Stimulated activated CD4-positive, alpha-beta T cell treated with anti-CD3 and anti-CD28 coated beads, TNF-alpha, amount 100 ng/mL, for 24 hours (primary cell): Measurements from ENCODE around the gene NFATC4.
"Not testable (repeated sequence)": the region's sequence is repeated elsewhere in the genome, so short reads cannot be mapped to it uniquely, and the experiment has no call there.

Source experiments
- DNase-seq, 3 experiments: peaks; one replicate each; pipeline ENCODE4 v3.0.0-alpha.2; 2020; ENCODE audit warnings: low read depth in 3 of 3

Gene NFATC4

DNA sequence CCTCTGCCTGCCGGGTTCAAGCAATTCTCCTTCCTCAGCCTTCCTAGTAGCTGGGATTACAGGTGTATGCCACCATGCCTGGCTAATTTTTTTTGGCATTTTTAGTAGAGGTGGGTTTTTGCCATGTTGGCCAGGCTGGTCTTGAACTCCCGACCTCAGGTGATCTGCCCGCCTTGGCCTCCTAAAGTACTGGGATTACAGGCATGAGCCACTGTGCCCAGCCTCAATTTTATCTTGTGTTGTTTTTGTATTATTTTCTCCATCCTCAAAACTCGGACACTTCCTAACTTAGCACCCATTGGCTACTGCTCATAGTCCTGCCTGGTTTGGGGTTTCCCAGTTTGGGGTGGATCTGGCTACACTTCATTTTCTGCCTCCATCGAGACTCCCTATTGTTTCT lies 19.6 kb downstream of the NFATC4 start:
- not testable (repeated sequence) for DNase-seq

DNA sequence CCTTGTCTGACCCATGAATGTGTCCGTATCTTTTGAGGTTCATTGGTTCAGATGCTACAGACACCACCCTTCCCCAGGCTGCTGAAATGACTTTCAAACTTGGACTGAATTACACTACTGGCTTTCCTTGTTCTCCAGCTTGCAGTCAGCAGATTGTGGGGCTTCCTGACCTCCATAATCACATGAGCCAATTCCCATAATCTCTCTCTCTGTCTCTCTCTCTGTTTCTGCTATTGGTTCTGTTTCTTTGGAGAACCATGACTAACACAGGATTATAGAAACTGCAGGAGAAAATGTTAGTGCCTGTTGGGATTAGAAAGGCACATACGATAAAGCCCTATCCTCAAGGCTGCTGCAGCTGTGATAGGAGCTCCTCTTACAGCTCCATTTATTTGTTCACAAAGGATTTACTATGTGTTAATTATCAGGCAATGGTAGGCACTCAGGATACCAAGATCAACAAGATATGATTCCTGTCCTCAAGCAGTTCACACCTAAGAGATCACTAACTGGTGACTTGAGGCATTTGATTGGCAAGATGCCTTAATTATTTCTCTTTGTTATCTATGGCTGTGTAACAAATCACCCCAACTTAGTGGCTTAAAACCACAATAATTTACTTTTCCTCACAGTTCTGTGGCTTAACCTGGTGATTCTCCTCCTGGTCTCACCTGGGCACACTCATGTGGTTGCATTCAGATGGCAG lies 20.6 kb downstream of the NFATC4 start:
- DNase-seq, result no peak

DNA sequence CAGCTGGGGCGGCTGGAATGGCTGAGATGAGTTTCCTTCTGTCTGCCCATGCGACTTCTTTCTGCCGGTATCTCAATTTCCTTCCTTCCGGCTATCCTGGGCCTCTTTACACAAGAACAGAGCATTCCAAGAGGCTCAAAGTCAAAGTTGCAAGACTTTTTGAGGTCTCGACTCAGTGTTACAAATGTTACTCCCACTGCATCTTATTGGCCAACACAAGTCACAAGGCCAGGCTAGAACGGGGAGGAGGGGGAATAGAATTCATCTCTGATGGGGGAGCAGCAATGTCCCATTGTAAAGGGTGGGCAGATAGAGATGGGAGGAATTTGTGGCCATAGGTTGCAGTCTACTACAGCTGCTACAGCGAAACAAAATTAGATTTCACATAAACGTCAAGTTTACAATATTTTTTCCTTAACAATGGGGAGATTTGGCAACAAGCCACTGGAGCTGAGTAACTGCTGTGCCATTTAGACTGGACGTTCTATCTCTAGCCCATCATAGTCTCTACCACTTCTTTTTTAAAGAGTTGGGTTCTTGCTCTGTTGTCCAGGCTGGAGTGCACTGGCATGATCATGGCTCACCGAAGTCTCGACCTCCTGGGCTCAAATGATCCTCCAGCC lies 21.4 kb downstream of the NFATC4 start:
- DNase-seq, result no peak

DNA sequence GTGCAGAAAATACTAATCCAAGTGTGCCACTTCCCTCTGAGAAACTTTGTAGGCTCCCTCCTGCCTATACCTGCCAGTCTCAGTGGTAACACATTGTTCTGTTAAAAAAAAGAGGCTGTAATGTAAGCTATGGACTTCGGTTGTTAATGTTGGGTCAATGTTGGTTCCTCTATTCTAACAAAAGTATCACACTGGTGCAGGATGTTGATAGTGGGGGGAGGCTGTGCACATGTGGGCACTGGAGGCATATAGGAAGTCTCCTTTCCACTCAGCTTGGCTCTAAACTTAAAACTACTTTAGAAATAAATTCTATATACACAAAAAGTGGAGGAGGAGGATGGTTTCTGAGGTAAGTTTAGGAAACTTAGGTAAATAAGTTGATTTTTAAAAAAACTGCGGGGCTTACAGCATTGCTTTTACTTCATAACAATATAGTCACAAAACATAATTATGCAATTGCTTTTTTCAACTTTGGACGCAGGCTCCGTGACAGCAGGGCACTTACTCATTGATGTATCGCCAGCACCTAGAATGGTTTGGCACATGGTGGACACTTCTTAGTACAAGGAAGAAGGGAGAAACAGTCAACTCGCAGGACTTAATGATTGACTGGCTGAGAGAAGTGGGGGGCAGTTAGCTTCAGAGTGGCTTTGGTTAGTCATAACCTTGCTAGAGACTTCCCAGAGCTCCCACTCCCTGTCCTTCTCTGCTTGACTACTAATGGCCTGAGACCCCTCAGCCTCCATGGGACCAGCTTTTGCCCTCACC lies 22.9 kb downstream of the NFATC4 start:
- DNase-seq, result no peak

DNA sequence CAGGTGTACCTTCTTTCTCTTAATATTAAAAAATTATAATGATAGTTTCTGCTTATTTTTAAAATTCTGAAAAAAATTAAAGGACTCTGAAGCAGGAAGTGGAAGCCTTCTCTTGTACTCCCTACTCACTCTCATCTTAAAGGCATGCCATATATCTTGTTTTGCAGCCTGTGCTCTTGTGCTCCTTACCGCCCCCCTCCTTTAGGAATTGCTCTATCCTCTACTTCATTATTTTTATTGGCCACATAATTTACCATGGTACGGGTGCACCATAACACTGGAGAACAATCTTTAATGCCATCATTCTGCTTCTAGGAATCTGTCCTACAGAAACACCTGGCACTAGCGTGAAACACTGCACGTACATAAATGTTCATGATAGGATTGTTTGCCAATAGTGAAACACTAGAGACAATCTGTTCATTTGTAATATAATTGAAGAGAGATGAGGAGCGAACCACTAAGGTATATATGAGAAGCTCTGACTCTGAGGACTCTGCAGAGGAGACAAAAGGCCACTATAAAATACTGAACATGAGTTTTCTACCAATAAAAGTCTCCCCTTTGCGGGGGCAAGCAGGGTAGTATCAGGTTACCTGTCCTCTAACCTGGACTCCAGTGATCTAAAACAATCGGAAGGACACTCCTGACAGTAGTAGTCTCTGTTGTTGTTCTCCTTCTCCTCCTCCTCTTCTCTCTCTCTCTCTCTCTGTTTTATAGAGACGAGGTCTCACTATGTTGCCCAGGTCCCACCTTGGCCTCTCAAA lies 24.5 kb downstream of the NFATC4 start:
- DNase-seq, result no peak

DNA sequence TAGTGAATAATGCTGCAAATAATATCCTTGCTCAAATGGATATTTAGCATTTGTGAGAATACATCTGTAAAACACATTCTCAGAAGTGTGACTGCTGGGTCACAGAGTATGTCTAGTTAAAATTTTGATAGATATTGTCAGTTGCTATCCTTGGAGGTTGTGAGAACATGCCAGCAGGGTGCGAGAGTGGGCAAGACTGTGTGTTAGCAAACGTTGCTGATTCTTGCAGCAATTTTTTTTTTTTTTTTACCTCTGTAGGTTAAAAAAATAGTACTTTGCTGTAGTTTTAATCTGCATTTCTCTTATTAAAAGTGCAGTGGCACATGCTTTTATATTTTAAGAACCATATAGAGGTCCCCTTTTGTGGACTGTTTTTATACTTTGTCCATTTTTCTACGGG lies 26.3 kb downstream of the NFATC4 start:
- no peak for DNase-seq

DNA sequence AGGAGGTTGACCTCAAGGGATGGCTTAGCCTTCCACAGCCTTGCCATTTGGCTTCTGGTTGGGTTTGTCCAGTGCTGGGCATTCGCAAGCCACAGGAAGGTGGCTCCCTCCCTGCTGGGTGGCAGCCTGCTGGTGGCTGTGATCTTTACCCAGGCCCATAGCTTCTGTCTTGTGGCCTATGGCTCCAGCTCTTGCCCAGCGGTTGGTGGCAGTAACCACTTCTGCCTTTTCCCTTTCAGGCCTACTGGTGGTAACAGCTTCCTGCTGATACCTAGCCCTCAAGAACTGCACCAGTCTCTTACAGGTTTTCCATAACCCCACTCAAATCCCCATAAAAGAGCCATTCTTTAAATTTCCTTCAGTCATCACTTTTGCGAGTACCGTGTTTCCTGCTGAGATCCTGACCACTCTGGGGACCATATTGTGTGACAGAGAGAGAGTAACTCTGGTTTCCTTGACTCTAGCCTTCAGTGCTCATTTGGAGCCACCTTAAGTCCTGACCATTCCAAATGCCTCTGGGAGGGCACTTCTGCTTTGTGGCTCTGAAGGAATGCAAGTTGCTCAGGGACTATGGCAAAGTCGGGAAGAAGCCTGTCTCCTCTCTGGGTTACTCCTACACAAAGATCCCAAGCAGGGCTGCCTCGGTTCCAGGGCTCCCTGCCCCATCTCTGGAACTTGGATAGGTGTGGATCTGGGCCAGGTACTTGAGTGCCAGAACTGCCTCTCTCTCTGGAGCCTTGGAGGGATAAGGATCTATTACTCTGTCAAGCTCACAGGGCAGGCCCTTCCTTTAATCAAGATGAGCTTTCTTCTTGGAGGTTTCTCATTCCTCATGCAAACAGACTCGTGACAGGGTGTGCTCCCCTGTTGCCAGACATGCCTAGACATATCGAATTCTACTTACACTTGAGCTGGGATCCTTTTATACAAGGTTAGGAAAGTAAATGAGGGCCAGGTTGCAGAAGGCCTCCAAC lies 27.9 kb downstream of the NFATC4 start:
- no peak for DNase-seq

DNA sequence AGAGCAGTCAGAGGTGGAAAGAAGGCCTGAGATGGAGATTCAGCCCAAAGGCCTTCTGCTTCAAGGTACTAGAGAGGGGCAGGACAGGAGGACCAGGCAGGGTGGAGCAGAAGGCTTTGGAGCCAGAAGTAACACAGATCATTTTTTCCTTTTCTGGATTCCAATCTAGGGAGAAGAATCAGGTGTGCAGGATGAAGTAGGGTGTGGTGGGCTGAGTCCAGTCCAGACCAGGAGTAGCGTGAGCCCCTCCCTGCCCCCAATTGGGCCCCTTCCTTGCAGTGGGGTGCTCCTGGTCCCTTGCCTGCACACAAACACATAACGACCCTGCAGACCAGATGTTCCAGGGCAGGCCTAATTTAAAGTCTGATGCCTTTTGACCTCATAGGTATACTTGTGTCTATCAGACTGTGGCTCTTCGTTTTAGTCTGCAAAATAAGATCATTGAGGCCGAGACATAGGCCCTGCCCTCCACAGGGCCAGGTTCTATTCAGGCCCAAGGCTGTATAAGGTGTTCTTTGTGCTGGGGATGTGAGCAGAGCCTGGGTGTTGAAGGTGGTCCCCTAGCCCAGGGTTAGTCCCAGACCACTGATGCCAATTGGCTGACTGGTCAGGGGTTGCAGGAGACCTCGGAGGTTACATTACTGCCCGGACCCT lies 29.8 kb downstream of the NFATC4 start:
- no peak for DNase-seq

DNA sequence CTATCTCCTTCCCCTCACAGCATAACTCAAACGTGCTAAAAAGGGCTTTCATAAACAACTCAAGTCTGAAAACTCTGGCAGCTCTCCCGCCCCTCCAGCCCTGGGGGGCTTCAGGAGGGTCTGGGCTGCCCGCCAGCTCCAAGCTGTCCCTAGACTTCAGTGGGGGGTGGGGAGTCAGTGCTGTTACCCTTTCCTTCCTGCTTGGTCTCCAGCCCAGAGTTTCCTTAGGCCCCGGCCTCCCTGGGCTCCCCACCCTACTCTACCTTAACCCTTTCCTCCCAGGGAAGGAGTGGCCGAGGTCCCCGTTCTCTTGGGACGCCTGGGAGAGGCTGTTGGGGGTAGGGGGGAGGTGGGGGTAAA lies 30.3 kb downstream of the NFATC4 start:
- DNase-seq, result no peak

DNA sequence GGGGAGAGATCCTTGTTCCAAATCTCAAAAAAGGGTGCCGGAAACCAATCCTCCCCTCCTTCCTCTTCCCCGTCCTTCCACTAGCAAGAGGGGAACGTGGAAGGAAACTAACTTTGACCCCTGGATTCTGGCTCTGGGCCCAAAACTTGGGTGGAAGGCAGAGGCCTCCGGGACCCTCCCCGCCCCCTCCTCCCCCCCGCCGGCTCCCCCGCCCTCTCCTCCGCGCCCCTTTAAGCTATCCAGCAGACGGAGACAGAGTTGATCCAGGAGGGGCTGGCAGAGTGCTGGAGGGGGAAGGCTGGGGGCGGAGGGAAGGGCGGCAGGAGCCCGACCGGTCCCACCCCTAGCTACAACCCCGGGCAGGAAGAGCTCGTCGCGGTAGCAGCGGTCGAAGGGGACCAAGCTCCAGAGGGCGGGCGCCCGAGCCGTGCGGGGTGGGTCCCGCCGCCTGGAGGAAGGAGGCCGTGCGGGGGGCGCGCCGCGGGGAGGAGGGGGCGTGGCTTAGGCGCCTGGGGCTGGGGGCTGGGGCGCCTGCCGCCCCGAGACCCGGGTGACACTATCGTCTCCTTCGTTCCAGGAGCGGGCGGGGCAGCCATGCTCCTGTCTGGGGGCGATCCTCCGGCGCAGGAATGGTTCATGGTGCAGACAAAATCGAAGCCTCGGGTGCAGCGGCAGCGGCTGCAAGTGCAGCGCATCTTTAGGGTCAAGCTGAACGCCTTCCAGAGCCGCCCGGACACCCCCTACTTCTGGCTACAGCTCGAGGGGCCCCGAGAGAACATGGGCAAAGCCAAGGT lies 30.9 kb downstream of the NFATC4 start, which contains the start of gene NYNRIN:
Gene NYNRIN, plus strand, starts transcription at position 351 of the 794 bp plus-strand sequence. Its CDS starts 244 bp downstream, at position 595.
- peak in 1 of 3 experiments; percentile 11 for DNase-seq

DNA sequence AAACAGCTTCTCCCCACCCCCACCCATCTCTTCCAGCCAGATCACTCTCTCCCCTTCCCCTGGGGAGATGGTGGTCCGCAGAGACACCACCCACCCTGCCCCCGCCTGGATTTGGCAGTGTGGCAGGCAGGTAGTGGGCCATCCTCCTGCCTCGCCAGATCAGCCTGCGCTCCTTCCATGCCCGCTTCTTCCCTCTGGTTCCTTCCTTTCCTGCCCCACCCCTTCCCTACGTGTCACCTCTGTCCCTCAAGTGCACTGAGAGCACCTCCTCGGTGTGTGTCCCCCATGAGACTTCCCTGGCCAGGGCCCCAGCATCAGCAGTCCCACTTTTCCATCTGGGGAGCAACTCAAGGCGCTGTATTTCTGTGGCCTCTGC lies 31.5 kb downstream of the NFATC4 start:
- DNase-seq, result no peak

DNA sequence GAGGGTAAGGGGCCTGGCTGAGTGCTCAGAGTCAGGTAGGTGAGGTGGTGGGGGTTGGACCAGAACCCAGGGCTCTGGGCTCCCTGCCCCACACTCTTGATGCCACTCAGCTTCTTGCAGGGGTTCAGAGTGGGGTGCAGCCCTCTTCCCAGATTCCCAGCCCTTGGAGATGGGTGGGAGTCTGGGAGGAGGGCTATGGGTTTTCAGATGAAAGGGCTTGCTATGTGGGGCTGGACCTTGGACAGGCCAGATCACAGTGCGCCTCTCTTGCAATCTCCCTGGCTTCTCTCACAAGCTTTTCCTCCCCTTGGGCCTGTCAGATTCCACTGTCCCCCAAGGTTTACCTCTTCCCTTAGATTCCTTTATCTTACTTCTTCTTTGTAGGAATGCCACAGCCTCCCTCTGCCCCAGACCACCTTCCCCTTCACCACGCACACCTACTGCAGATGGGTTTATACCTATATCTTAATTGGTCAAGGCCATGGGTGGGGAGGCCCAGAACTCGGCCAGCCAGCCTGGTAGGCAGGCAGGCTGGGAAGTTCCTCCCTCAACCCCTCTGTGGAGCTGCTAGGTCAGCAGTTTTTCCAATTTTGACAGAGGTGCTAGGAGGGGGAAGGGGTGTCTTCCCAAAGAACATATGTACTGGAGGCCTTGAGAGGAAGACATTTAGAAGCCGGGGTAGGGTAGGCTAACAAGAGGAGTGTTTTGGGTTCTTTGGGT lies 32.2 kb downstream of the NFATC4 start:
- DNase-seq, result no peak

DNA sequence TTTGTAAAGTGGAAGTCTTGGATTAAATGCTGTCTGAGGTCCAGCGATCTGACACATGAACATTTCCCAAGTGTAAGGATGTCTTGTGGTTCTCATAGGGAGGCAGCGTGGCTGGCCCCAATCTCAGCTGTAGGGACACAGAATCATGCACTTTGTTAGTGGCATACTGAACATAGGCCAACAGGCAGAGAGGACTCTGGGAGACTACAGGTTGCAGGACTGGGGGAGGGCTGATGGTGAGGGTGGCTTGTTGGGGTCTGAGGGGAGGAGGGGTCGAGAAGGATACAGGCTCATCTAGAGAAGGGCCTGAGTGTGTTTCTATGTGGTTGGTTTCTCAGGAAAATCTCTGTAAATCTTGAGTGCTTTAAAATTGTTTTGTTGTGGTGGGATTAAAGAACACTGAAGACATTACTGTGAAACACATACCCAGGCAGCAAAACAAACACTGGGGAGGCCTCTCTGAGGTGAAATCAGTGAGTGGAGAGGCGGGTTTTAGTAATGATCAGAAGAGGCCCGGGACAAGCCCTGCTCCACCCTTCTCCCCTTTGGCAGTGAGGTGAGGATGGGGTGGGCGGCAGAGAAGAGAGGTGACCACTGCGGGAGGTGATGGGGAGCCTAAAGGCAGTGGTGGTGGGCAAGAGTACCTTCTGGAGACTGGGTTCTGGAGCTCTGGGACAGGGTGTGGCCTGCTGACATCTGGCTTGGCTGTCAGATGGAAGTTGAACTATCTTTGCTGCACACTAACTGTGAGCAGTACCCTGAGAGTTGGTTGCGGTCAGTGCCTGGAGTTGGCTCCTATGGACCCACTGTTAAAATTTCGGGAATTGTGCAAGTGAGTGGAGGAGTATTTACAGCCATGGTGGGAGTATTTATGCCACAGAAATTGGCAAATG lies 34.1 kb downstream of the NFATC4 start:
- no peak for DNase-seq

DNA sequence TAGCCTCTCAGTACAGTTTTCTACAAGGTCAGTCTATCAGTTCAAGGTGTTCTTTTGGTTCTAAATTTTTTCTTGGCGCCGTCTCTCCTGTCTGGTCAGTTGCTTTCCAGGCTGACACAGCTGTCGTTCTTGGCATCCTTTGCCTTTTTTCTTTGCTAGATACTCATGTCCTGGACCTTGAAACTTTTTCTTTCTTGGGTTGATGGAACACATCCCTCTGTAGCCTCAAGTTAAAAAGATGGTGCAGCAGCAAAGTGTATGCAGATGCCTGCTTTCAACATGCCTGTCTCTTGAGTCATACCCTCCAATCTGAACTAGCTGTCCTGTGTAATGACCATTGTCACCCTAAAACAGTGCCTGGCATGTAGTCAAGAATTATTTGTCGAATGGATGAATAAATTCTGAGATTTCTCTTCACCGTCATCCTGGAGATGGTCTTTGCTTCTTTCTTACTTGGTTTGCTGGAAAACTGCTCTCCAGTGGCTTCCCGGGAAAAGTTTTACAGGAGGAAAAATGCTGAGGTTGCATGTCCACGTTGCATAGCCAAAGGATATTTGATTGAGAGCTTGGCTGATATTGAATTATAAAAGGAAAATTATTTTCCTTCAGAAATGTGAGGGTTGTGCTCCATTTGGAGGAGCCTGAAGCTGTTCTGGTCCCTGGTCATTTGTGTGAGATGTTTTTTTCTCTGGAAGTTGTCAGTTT lies 35.5 kb downstream of the NFATC4 start:
- no peak for DNase-seq

DNA sequence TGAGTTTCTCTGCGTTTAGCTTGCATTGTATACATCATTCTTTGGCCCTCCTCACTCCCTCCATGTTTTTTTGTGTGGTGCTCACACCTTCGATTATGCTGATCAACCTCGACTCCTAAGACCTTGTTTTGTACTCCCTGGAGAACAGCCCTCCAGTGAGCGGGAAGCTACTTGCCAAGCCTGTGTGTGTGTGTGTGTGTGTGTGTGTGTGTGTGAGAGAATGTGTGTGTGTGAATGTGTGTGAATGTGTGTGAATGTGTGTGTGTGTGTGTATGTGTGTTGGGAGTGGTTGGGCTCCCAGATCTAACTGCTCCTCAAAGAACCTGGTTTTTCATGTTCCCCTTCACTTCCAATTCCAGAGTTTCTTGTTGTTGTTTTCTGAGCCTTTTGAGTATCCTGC lies 36.8 kb downstream of the NFATC4 start:
- no peak for DNase-seq

DNA sequence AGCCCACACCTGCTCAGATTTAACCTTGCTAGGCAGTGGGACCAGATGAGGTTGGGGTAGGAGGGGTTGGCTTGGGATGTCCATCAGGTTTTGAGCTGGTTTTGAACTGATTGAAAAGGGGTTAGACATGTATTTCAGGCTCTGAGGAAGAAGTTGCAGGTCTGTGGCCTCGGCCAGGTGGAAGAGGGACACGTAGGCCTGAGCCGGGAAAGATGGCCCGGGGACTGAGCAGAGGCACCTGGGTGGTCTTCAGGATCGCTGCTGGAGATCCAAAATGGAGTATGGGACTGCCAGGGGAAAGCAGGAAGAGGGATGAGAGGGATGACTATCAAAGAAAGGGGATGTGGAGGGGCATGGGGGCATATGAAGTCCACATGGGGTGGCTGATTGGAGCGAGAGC lies 38.4 kb downstream of the NFATC4 start:
- no peak for DNase-seq

DNA sequence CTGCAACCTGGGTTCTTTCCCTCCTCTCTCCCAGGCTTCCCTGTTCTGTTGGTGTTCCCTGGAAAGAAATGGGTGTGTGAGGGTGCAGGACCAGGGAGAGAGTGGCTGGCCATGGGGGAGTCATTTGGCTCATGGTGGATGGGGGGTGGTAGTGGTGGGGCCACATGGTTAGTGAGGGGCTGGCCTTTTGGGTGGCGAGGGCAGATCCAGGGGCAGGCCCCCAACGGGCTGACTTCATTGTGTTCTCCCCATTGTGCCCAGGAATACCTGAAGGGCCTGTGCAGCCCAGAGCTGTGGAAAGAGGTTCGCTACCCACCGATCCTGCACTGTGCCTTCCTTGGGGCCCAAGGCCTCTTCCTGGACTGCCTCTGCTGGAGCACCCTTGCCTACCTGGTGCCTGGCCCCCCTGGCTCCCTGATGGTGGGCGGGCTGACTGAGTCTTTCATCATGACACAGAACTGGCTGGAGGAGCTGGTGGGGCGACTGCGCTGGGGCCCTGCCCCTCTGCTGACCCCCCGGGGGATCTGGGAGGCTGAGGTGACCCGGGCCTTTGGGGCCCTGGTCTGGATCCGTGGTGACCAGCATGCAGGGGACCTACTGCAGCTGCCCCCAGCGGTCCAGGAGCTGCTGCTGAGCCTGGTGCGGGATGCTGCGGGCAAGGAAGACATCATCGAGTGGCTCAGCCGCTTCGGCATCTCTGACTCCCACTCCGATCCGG lies 39.8 kb downstream of the NFATC4 start:
- no peak for DNase-seq
